ENCODE results near the gene FUBP3.

The FUBP3 gene

GRCh38 chr9:130680836-130681768 is 101.7 kb downstream of the FUBP3 start:
- in situ Hi-C loops (cut with MboI; ENCODE audit: low sequenced_read_pairs) = loop anchor here (25.0 kb wide), 2 partner anchors 219 to 569 kb away; no protein-coding TSS in a partner anchor

- in situ Hi-C loops (cut with MboI; ENCODE audit: low sequenced_read_pairs) = loop anchor here (25.0 kb wide), 2 partner anchors 220 to 570 kb away; no protein-coding TSS in a partner anchor
These were observed 102.5 kb downstream of the FUBP3 start for GRCh38 chr9:130681769-130682420.

GRCh38 chr9:130682421-130683121 is 103.2 kb downstream of the FUBP3 start:
- in situ Hi-C loops (cut with MboI; ENCODE audit: low sequenced_read_pairs) = loop anchor here (25.0 kb wide), 2 partner anchors 220 to 570 kb away; no protein-coding TSS in a partner anchor

GRCh38 chr9:130685104-130685503 is 105.7 kb downstream of the FUBP3 start:
- in situ Hi-C loops (cut with MboI; ENCODE audit: low sequenced_read_pairs) = loop anchor here (25.0 kb wide), 2 partner anchors 223 to 573 kb away; no protein-coding TSS in a partner anchor

- in situ Hi-C loops (cut with MboI; ENCODE audit: low sequenced_read_pairs) = loop anchor here (25.0 kb wide), 2 partner anchors 224 to 574 kb away; no protein-coding TSS in a partner anchor
These were observed 106.6 kb downstream of the FUBP3 start for GRCh38 chr9:130685945-130686344.

- in situ Hi-C loops (cut with MboI; ENCODE audit: low sequenced_read_pairs) = loop anchor here (25.0 kb wide), 2 partner anchors 225 to 575 kb away; no protein-coding TSS in a partner anchor
These were observed 108.2 kb downstream of the FUBP3 start for GRCh38 chr9:130687615-130688014.

Data from HL-60/S4 treated with retinoic acid at 250 ng/mL for 4 days and 3 days (cell line).